HG03571 (cell line): ENCODE results near the gene TTC27.
"Not testable (repeated sequence)": the region's sequence is repeated elsewhere in the genome, so short reads cannot be mapped to it uniquely, and the experiment has no call there.

Experiments
- ATAC-seq: cut with Tn5 transposase; IDR thresholded peaks from one replicate; pipeline ENCODE4 v1.9.1; 2021; ENCODE audit not compliant: unreplicated experiment

TTC27 gene

GRCh38 chr2:32846274-32846673 lies 218.4 kb downstream of the TTC27 start:
- ATAC-seq, result not testable (repeated sequence)

GRCh38 chr2:32847734-32848133 lies 219.9 kb downstream of the TTC27 start:
- no peak for ATAC-seq

DNA sequence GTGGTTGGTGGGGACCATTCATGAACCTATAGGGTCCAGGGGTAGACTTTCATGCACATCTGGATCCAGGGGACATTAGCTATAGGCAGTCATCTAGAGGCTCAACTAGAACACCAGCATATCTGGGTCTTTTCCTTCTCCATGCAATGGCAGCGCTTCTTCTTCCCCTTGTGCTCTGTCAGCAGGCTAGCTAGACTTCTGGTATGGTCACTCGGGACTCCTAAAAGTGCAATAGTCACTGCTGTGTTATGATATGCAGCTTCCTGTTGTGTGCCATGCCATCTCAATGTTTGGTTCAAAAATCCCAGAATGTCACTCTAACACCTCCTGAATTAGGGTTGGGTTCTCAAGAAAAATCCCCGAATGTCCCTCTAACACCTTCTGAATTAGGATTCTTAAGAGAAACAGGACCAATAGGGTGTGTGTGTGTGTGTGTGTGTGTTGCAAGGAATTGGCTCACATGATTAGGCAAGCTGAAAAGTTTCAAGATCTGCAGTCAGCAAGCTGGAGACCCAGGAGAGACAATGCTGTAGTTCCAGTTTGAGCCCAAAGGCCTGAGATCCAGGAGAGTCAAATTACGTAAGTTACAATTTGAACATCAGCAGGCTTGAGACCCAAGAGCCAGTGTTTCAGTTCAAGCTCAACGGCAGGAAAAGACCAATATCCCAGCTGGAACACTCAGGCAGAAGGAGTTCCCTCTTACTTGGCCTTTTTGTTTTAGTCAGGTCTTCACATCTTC lies 221.8 kb downstream of the TTC27 start:
- no peak for ATAC-seq

DNA sequence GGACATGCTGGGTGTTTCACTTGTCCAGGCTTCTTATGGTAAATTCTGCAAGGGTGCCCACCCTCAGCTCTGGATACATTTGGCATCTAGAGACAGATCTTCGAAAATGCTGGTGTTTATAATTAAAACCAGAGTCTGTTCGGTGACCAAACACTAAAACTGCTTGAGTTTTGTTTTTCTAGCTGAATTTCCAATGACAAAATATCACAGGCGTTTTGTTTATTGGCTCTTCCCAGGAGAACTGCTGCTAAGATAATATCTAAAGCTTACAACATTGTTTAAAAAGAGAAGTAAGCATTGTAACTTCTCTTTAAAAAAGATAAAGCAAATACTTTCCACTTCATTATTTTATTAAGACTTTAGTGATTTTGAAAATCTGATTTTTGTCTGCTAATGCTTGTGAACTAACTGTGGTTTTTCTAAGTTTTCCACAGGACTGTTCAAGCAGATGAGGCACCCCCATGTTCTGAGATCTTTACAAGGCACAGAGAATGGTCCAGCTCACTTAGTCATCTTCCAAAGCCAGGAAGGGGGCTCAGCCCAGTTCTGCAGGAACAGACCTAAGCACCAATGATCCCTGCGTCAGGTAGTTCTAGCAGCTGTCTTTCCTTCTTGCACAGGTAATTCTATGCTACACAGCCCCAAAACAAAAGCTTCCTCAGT lies 224.1 kb downstream of the TTC27 start:
- ATAC-seq, result no peak

- ATAC-seq, result no peak
These were observed 225.0 kb downstream of the TTC27 start for GRCh38 chr2:32852856-32853255.

- ATAC-seq, result no peak
These were observed 229.0 kb downstream of the TTC27 start for GRCh38 chr2:32856891-32857290.

DNA sequence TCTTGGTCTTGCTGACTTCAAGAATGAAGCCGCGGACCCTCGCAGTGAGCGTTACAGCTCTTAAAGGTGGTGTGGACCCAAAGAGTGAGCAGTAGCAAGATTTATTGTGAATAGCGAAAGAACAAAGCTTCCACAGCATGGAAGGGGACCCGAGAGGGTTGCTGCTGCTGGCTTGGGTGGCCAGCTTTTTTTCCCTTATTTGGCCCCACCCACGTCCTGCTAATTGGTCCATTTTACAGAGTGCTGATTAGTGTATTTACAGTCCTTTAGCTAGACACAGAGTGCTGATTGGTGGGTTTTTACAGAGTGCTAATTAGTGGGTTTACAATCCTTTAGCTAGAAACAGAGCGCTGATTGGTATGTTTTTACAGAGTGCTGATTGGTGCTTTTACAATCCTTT lies 230.9 kb downstream of the TTC27 start:
- no peak for ATAC-seq

GRCh38 chr2:32860385-32860784 lies 232.5 kb downstream of the TTC27 start:
- no peak for ATAC-seq

- no peak for ATAC-seq
These were observed 234.6 kb downstream of the TTC27 start for GRCh38 chr2:32862269-32863055.

DNA sequence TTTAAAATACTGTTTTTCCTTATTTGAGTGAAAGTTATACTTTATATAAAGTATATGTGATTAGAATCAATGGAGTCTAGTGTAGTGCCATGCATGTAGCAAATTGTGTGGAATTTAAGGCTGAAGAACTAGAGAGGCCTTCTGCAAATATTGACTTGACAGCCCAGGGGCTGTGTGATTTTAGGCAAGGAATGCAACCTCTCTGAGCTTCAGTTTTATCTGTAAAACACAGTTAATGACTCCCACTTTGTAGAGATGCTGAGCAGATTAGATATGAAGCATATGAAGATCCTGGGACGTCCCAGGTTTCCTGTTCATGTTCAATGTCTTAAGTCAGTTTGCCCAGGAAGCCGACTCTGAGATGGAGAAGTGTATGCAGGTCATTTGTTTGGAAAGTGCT lies 235.5 kb downstream of the TTC27 start:
- no peak for ATAC-seq

DNA sequence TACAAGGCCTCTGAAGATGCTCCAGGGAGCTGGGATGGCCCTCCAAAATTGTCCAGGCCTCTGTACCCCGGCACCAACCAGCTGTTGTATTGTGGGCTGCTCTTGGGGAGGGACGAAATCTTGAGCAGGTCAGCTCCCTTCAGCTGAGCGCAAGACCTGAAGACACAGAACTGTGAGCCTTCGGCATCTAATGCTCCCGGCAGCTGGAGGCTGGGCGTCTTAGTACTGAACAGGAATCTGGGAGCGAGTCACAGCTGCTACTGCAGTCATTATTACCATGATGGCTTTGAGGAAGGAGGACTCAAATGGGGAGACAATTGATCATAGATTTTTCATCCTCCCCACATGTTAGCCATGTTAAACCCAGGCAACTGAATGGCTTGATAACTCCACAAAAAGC lies 236.0 kb downstream of the TTC27 start:
- ATAC-seq, result no peak

- no peak for ATAC-seq
These were observed 236.7 kb downstream of the TTC27 start for GRCh38 chr2:32864334-32865111.

GRCh38 chr2:32865399-32866068 lies 237.7 kb downstream of the TTC27 start:
- no peak for ATAC-seq

DNA sequence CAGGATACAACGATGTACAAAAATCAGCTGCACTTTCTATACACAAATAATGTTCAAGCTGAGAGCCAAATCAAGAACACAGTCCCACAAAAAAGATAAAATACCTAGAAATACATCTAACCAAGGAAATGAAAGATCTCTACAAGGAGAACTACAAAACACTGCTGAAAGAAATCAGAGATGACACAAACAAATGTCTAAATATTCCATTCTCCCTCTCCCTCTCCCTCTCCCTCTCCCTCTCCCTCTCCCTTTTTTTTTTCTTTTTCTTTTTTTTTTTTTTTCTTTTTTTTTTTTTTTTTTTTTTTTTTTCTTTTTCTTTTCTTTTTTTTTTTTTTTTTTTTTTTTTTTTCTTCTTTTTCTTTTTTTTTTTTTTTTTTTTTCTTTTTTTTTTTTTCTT lies 238.6 kb downstream of the TTC27 start:
- ATAC-seq, result not testable (repeated sequence)
